NB4 (cell line): ENCODE results near the gene C1QTNF1.
"Not testable (repeated sequence)": the region's sequence is repeated elsewhere in the genome, so short reads cannot be mapped to it uniquely, and the experiment has no call there.

ENCODE experiments used
- MAX ChIP-seq: IDR thresholded peaks from 2 replicates; pipeline ENCODE4 v1.6.1; 2011; ENCODE audit warnings: low read depth, low read length
- POLR2A ChIP-seq: IDR thresholded peaks from 2 replicates; pipeline ENCODE4 v1.6.1; 2011; ENCODE audit warnings: mild to moderate bottlenecking; ENCODE audit not compliant: insufficient read length; ENCODE audit errors: extremely low read depth

- not testable (repeated sequence) for TF ChIP-seq MAX, POLR2A
These were observed 50.2 kb downstream of the C1QTNF1 start for GRCh38 chr17:79074121-79074648.
